Measurements from ENCODE around the gene FRMPD4.
A peak's percentile ranks its signal among the peaks of the same experiment; 100 is the strongest.

Gene FRMPD4

GRCh38 chrX:12554206-12554605 lies 415.9 kb downstream of the FRMPD4 start:
- DNase-seq = no peak

- peak; percentile 25 for DNase-seq
Observed at GRCh38 chrX:12563121-12563520, 424.8 kb downstream of the FRMPD4 start.

- no peak for DNase-seq
Observed at GRCh38 chrX:12564221-12564620, 425.9 kb downstream of the FRMPD4 start.

- peak; percentile 9 for DNase-seq
Observed at GRCh38 chrX:12567857-12568256, 429.6 kb downstream of the FRMPD4 start.

GRCh38 chrX:12570859-12571501 lies 432.7 kb downstream of the FRMPD4 start:
- no peak for DNase-seq

GRCh38 chrX:12579311-12579710 lies 441.0 kb downstream of the FRMPD4 start:
- DNase-seq = no peak

GRCh38 chrX:12580548-12580947 lies 442.3 kb downstream of the FRMPD4 start:
- DNase-seq = no peak

- DNase-seq = no peak
Observed at GRCh38 chrX:12581546-12581945, 443.3 kb downstream of the FRMPD4 start.

GRCh38 chrX:12582649-12583048 lies 444.4 kb downstream of the FRMPD4 start:
- no peak for DNase-seq

- no peak for DNase-seq
Observed at GRCh38 chrX:12583543-12583942, 445.3 kb downstream of the FRMPD4 start.

GRCh38 chrX:12595720-12596119 lies 457.4 kb downstream of the FRMPD4 start:
- DNase-seq = no peak

GRCh38 chrX:12610079-12610478 lies 471.8 kb downstream of the FRMPD4 start:
- peak; percentile 59 for DNase-seq

GRCh38 chrX:12611471-12611870 lies 473.2 kb downstream of the FRMPD4 start:
- no peak for DNase-seq

- no peak for DNase-seq
Observed at GRCh38 chrX:12614266-12614665, 476.0 kb downstream of the FRMPD4 start.

GRCh38 chrX:12615061-12615460 lies 476.8 kb downstream of the FRMPD4 start:
- no peak for DNase-seq

- DNase-seq = no peak
Observed at GRCh38 chrX:12617241-12617640, 479.0 kb downstream of the FRMPD4 start.

GRCh38 chrX:12647230-12647629 lies 509.0 kb downstream of the FRMPD4 start:
- DNase-seq = no peak

GRCh38 chrX:12648995-12649394 lies 510.7 kb downstream of the FRMPD4 start:
- DNase-seq = no peak

- no peak for DNase-seq
Observed at GRCh38 chrX:12657433-12657832, 519.2 kb downstream of the FRMPD4 start.

- DNase-seq = no peak
Observed at GRCh38 chrX:12657881-12658280, 519.6 kb downstream of the FRMPD4 start.

GRCh38 chrX:12661464-12661863 lies 523.2 kb downstream of the FRMPD4 start:
- no peak for DNase-seq

- DNase-seq = no peak
Observed at GRCh38 chrX:12672367-12673106, 534.3 kb downstream of the FRMPD4 start.

- no peak for DNase-seq
Observed at GRCh38 chrX:12673487-12673886, 535.2 kb downstream of the FRMPD4 start.

- no peak for DNase-seq
Observed at GRCh38 chrX:12679522-12679921, 541.2 kb downstream of the FRMPD4 start.

GRCh38 chrX:12681047-12681446 lies 542.8 kb downstream of the FRMPD4 start:
- no peak for DNase-seq
